HG02938 (cell line): ENCODE data around the gene NISCH.
"Not testable (repeated sequence)": the region's sequence is repeated elsewhere in the genome, so short reads cannot be mapped to it uniquely, and the experiment has no call there.

ENCODE experiments used
- ATAC-seq: cut with Tn5 transposase; IDR thresholded peaks from one replicate; pipeline ENCODE4 v1.9.1; 2021; ENCODE audit warnings: mild to moderate bottlenecking, moderate library complexity; ENCODE audit not compliant: unreplicated experiment

NISCH gene

GRCh38 chr3:52524752-52525679 is 69.6 kb downstream of the NISCH start:
- no peak for ATAC-seq

GRCh38 chr3:52525680-52526561 is 70.5 kb downstream of the NISCH start:
- ATAC-seq: no peak

DNA sequence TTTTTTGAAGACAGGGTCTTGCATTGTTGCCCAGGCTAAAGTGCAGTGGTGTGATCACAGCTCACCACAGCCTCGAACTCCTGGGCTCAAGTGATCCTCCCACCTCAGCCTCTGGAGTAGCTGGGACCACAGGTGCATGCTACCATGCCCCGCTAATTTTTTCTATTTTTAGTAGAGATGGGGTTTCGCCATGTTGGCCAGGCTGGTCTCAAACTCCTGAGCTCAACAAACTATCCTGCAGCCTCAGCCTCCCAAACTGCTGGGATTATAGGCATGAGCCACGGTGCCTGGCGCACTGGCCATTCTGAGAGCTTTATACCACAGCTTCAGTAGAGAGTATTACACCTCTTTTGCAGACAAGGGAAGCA is 71.3 kb downstream of the NISCH start:
- ATAC-seq: not testable (repeated sequence)

DNA sequence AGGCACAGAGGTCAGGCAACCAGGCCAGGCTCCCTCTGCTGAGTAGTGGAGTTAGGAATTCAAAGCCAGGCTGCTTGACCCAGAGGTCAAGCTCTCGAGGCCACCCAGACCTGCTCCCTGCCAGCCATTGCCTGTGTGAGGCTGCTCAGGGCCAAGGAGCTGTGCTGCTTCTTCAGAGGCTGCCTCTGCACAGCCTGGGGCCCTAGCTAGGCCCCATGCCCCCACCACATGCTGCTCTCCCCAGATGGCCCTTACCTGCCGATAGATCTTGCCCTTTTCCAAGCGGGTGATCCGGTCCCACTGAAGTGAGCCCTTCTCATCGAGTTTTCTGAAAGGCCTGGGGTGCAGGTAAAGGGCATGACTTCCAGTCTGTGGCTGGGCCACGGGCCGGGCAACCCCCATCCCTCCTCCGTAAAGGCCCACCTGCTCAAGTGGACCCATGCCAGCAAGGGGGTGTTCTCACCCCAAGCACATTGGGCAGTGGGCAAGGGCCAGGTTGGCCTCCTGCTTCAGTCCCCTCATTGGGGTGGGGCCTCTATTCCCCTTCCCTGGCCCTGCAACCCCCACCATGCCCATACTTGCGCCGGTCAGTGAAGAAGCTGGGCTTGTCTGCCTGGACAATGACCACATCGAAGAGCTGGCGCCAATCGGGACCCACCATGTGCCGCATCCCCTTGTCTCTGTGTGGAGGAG is 71.8 kb downstream of the NISCH start:
- no peak for ATAC-seq

GRCh38 chr3:52527732-52528585 is 72.6 kb downstream of the NISCH start:
- no peak for ATAC-seq

- no peak for ATAC-seq
Measured at GRCh38 chr3:52528586-52529375, 73.4 kb downstream of the NISCH start.

GRCh38 chr3:52529376-52530333 is 74.3 kb downstream of the NISCH start:
- no peak for ATAC-seq

DNA sequence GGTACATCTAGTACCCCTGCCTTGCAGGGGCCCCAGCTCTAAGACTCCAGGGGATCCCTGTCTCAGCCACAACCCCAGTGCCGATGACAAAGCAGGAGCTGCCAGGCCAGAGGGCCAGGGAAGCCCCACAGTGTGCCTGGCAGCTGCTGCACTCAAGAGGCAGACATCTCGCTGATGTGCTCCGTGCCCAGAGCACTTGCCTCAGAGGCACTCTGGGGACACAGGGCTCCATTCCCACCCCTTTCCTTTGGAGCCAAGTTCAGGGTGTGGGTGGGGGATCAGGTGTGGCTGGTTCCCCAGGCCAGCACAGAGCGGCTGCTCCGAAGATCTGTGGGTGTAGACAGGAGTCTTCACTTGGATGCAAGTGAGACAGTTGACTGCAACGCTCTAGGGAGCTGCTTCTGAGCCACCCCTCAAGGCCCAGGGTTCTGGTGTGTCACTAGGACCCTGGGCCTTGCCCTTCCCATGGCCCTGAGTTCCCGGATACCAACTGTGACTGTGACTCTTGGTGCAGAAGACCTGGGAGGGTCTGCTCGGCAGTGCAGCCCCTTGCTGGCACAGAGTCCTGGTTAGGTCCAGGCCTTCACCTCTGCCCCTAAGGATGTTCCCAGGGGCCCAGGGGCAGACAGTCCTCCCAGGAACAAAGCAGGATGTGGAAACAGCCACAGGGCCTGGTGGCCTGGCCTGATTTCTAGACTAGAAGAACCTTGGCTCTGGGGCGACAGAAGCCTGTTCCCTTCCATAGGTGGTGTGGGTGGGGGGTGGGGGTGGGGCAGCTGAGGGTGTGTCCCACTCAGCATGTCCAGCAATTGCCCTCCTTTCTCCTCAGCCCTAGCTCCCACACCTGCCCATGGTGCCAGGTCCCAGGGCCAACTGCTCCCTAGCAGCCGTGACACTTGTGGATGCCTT is 75.8 kb downstream of the NISCH start:
- no peak for ATAC-seq

DNA sequence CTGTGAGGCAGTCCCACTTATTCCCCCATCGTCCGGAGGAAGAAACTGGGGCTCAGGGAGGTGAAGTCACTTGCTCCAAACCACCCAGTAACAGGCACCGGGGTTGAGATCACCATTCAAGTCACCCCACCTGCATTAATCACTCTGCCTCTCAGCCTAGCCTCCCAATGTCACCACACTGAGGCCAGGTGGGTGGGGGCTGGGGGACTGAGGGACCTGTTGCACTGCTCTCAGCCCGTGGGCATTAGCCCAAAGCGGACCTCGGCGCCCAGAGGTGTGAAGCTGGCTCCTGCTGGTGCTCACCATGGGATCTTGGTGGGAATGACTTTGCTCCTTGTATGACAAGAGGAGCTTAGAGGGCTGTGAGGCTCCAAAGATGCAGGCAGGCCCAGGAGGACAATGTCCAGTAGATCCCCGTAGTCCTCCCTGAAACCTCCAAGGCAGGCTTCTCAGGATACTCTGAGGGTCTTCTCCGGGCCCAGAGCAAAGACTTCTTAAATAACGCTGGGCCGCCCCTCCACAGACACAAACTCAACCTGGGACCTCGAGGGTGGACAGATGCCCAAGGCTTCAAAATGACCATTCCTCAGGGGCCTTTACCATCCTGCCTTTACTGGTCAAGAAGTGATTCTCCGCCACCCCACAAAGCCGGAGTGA is 76.6 kb downstream of the NISCH start:
- no peak for ATAC-seq

GRCh38 chr3:52532517-52532837 is 77.1 kb downstream of the NISCH start:
- no peak for ATAC-seq

DNA sequence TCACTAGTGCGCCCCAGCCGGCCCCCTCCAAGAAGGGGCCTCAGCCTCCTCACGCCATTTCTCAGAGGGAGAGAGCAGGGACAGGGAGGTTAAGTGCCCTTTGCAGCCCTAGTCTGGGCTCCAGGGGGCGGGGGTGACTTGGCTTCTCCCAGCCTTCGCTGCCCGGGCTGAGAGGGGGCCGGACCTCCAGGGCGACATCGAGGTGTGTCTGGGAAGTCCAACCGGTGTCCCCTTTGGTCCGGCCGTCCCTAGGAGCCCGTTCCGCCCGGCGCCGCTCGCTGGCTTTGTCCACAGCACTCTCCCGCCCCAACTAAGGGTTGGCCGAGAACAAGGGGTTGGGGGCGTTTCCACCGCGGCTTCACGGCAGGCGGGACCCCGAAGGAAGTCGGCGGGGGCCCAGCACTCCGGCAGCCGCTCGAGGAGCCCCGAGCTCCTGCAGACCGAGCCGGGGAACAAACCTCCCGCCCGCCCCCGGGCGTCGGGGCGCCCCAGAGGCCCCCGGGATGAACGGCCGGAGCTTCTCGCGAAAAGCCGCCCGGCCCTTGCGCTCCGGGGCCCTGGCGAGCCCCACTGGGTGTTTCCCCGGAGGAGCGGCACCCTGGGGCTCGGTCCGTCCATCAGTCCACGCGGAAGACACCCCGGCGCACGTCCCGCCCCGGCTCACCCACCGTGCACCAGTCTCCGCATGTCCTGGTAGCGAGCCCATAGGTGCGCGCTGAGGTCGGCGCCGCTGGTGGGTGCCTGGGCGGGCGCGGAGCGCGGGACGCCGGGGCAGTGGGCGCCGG is 77.6 kb downstream of the NISCH start:
- no peak for ATAC-seq

- no peak for ATAC-seq
Measured at GRCh38 chr3:52533623-52534280, 78.3 kb downstream of the NISCH start, which contains the start of gene NT5DC2. Gene NT5DC2 (minus strand): TSS chr3:52533857. CDS start chr3:52533737, 120 bp downstream.

GRCh38 chr3:52534281-52535183 is 79.1 kb downstream of the NISCH start:
- ATAC-seq: no peak

DNA sequence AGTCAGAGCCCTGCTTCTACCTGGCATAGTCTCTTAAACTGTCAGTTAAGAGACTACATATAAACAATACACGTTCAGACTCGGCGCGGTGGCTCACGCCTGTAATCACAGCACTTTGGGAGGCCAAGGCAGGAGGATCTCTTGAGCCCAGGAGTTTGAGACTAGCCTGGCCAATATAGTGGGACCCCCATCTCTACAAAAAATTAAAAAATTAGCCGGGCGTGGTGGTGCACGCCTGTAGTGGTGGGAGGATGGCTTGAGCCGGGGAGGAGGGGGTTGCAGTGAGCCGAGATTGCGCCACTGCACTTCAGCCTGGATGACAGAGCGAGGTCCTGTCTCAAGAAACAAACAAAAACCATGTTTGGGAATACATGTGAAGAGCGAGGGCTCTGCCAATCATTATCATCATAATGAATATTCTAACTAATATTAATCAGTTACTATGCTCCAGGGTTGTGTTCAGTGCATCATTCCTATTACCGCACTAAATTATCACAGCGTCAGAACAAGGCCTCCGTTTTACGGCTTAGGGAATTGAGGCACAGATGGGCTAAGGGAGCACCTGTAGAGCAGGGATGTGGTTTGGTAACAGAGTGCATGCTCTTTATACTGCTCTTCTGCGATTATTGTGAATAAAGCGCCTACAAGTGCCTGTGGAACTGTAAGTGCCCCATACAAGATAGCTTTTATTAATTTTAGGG is 80.2 kb downstream of the NISCH start:
- no peak for ATAC-seq
